HG03066 (cell line): ENCODE results near the gene MAMDC2.
A peak's percentile ranks its signal among the peaks of the same experiment; 100 is the strongest.

Experiments used
- ATAC-seq: cut with Tn5 transposase; IDR thresholded peaks from one replicate; pipeline ENCODE4 v1.9.1; 2021; ENCODE audit warnings: low read depth; ENCODE audit not compliant: unreplicated experiment

MAMDC2 gene

DNA sequence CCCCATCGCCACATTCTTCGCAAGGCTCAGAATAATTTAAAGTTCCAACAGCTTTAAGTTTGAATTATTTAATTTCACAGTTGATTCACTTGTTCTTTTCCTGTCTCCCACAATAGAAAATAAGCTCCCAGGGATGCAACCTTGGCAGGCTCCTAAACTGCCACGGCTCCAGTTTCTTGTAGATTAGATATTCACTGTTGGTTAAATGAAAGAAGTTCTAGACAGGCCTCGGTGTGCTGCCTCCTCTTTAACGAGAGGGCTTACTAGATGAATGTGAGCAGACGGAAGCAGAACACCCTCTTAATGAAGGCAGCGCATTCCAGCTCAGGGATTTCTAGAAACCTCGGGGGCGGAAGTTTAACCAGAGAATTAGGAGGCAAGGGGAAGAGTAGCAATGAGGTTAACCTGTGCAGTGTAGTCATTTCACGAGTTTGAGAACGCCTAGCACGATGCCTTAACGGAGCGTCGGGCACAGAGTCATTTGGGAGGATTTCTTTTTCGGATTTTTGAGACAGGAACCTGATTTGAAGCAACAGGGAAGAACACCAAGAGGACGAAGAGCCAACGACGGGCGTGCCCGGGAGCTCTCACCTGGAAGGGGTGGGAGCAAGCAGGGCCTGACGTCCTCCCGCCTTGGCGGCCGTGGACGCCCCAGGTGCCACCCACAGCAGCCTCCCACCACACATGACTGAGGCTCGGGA, 214.5 kb downstream of the MAMDC2 start:
- ATAC-seq, result peak; percentile 42

DNA sequence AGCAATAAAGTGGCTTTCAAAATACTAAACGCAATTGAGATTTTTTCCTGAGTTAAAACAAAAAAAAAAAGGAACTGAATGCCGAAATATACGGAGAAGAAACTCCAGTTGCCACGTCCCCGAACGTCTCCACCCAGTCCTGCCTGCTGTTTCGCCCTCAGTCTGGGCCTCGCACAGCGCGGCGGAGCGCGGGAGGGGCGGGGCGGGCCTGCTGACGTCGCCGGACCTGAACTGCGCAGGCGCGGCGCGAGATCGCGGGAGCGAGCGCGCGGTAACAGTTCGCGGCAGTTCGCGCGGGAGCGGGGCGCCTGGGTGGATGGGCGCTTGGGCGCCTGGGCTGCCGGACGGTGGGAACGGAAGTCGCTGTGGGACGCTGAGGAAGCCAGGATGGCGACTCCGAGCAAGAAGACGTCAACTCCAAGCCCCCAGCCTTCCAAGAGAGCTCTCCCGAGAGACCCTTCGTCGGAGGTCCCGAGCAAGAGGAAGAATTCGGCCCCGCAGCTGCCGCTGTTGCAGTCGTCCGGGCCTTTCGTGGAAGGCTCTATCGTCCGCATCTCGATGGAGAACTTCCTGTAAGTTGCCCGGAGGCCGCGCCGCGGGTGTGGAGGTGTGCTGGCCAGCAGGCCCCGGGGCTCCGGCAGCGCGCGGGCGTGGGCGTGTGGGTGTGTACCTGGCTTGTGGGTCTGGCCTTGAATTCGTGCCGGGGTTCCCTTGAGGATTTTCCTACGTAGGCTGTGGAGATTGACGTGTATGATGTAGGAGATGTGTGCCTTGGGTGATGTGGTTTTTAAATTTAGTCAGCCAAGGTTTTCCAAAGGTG, 215.3 kb downstream of the MAMDC2 start, which contains the start of gene SMC5:
Gene SMC5, plus strand, starts transcription at position 287 of the 820 bp plus-strand sequence. Its CDS starts 101 bp downstream, at position 388.
- ATAC-seq, result peak; percentile 84

DNA sequence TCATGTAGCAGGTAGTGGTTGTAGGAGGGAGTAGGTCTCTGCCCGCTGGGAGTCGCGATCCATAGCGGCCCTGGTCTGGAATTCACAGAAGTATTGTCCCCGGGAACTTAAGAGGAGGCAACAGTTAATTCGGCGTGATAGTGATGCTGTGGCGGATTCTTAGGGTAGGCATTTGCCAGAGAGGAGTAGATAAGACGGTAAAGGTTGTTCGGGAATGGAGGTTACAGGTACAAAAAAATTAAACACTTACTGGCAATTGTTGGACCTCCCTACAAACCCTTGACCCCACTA, 215.8 kb downstream of the MAMDC2 start:
- no peak for ATAC-seq

DNA sequence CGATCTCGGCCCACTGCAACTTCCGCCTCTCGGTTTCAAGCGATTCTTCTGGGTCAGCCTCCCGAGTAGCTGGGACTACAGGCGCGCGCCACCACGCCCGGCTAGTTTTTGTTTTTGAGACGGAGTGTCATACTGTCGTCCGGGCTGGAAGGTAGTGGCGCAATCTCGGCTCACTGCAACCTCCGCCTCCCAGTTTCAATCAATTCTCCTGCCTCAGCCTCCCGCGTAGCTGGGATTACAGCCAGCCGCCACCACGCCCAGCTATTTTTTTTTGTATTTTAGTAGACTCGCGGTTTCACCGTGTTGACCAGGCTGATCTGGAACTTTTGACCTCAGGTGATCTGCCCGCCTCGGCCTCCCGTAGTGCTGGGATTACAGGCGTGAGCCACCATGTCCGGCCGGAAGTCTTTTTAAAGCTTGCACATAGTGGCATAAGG, 216.4 kb downstream of the MAMDC2 start:
- no peak for ATAC-seq

DNA sequence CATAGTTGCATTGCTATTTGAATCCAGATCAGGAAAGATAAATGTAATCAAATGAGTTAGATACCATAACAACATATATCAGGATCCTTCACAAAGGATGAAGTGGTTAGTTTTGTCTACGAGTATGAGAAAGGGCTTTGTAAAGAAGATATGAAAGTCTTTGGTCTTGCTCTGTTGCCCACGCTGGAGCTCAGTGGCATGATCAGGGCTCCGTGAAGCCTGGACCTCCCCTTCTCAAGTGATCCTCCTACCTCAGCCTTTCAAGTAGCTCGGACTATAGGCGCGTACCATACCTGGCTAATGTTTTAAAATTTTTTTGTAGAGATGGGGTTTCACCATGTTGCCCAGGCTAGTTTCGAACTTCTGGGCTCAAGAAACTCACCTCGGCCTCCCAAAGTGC, 217.0 kb downstream of the MAMDC2 start:
- no peak for ATAC-seq

DNA sequence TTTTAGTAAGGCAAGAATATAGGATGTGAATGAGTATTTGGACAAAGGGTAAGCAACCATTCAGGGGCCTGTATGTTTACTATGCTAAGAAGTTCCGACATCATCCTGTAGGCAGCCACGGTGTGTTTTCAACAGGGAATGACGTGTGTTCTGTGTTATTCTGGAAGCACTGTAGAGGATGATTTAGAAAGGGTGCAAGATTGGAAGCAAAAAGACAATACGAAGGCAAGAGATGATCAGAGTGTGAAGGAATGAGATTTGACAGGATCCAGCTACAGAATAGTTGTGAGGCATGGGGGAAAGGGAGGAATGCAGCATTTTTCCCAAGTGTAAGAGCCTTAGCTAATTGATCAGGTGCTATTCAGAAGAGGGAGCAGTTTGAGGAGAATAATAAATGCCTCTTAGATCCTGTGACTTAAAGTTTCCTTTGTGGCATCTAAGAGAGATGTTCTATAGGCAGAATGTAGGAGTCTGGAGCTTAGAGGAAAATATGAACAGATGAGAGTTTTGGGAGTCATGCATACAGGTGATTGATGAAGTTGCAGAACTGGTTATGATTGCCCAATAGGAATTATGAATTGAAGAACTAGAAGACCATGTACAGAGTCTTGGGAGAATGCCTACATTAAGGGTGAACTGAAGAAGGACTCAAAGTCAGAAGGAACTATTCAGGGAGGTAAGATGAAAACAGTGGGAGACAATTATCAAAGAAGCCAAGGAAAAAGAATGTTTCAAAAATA, 217.7 kb downstream of the MAMDC2 start:
- ATAC-seq, result no peak

DNA sequence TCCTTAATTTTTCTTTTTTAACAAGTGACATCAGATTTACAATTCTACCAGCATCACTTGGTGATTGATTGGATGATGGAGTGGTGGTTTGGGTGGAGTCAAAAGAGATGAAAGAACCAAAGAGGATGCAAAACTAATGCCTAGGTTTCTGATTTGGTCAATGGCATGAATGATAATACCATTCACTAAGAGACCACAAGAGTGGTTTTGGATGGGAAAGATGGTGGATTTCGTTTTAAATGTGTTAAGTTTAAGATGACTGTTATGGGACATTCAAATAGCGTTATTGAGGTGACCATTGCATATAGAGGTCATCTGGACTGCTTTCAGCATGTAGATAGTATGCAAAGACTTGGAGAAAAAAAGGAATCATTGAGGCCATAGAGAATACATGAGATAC, 218.7 kb downstream of the MAMDC2 start:
- ATAC-seq, result no peak

DNA sequence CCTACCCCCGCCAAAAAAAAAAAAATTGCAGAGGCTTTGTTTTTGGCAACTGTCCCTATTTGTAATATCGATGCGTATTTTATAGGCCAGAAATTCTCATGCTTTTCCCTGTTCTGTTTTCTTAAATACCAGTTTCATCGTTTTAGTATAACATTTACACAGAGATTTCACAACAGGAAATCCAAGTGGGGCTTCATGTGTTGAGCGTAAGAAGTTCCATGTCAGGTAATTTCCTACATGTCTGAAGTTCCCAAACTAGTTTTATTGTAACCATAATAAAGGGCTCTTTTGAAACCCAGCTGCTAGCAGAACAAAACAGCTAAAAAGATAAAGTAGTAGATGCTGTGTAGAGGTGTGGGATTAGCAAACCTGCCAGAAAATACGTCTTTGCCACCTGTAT, 219.3 kb downstream of the MAMDC2 start:
- no peak for ATAC-seq

DNA sequence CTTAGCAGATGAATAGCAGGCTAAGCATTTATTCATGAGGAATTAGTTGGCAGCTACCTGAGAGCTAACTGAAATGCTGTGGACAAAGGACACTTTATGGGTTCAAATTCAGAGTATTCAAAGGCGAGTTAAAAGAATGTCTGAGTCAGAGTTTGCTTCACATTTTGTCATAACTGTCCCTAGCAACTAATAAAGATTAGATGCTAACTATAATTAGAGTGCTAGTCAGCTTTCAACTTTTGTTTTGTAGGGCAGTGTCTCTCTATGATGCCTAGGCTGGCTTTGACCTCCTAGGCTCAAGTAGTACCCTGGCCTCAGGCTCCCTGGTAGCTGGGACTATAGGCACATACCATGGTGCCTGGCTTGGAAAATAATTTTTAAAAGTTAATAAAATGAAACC, 219.8 kb downstream of the MAMDC2 start:
- no peak for ATAC-seq
